KMS-11 (cell line): ENCODE results near the gene RTP5.

ENCODE experiments used
- H2AFZ ChIP-seq: fragments of 200-600 bp; sonication (generic); 2 replicates; pipeline ENCODE4 v1.6.1; 2016; ENCODE audit warnings: antibody characterized with exemption, mixed run types, low read depth
- H3K27ac ChIP-seq: fragments of 200-600 bp; sonication (generic); 2 replicates; pipeline ENCODE4 v1.6.1; 2016; ENCODE audit warnings: mild to moderate bottlenecking, mixed run types
- H3K27me3 ChIP-seq: fragments of 200-600 bp; sonication (generic); 2 replicates; pipeline ENCODE4 v1.6.1; 2017; ENCODE audit warnings: mild to moderate bottlenecking, low read depth, mixed run types, moderate library complexity; ENCODE audit not compliant: insufficient read depth
- H3K36me3 ChIP-seq: fragments of 200-600 bp; sonication (generic); 2 replicates; pipeline ENCODE4 v1.6.1; 2017; ENCODE audit warnings: mild to moderate bottlenecking, mixed run types; ENCODE audit not compliant: insufficient read depth
- H3K4me1 ChIP-seq: fragments of 200-600 bp; sonication (generic); 2 replicates; pipeline ENCODE4 v1.6.1; 2016; ENCODE audit warnings: mild to moderate bottlenecking, low read depth, mixed run types; ENCODE audit not compliant: poor library complexity, severe bottlenecking
- H3K4me2 ChIP-seq: fragments of 200-600 bp; sonication (generic); 2 replicates; pipeline ENCODE4 v1.7.0; 2016; ENCODE audit warnings: mild to moderate bottlenecking, mixed run types
- H3K4me3 ChIP-seq: fragments of 200-600 bp; sonication (generic); IDR thresholded peaks from 2 replicates; pipeline ENCODE4 v1.6.1; 2017; ENCODE audit warnings: low read depth, low read length, mixed read lengths; ENCODE audit not compliant: insufficient read depth
- H3K79me2 ChIP-seq: fragments of 200-600 bp; sonication (generic); 2 replicates; pipeline ENCODE4 v1.6.1; 2016; ENCODE audit warnings: low read depth, mixed run types; ENCODE audit not compliant: insufficient read depth
- H3K9ac ChIP-seq: fragments of 200-600 bp; sonication (generic); 2 replicates; pipeline ENCODE4 v1.6.1; 2016; ENCODE audit warnings: mild to moderate bottlenecking, mixed run types
- H4K20me1 ChIP-seq: fragments of 200-600 bp; sonication (generic); 2 replicates; pipeline ENCODE4 v1.6.1; 2016; ENCODE audit warnings: mild to moderate bottlenecking, mixed run types; ENCODE audit not compliant: insufficient read depth
- TF ChIP-seq, protein P1 (sequence below): fragments of 200-600 bp; sonication (generic); conservative IDR thresholded peaks from 2 replicates; pipeline ENCODE4 v1.6.1; 2017; ENCODE audit warnings: low read depth, mild to moderate bottlenecking, antibody characterized with exemption, low read length, moderate library complexity, mixed read lengths

RTP5 gene

DNA sequence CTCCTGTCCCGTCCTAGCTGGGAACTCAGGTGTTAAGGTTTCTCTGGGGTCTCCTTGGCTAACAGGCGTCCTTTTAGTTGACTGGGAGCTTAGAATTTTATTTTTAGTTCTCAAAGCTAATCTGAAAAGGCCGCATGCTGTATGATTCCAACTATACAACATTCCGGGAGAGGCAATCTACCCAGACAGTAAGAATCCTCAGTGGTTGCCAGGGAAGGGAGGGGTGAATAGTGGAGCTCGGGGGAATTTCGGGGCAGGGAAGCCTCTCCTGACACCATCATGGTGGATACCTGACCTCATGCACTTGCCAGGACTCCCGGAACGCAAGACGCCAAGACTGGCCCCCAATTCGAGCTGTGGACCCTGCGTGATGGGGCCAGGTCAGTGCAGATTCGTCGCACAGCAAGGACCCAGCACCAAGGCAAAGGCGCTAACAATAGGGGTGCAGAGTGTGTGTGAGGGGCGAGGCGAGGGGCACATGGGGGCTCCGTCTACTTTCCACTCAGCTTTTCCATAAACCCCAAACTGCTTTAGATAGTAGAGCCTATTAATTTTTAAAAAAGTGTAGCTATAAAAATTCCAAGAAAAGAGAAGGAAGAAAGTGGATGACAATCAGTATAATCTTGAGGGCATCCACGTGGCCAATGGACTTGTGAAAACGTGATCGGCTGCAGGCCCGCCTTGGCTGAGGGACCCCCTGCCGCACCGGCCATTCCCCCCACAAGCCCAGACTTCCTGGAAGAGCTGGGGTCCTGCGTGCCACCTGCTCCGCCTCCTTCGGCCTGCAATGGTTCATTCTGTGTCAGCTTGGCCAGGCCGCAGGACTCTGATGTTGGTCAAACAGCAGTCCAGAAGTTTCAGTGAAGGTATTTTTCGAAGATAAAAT lies 28.1 kb upstream of the RTP5 start:
- Histone ChIP-seq H4K20me1 (no peaks in the 10 kb centered on the region), H3K79me2 (no peaks in the 10 kb centered on the region), H3K9ac (no peak overlapping the region), H3K4me3 (no peak overlapping the region), H3K27me3 (peaks cover 12% of the 10 kb centered on the region), H3K4me1 (no peaks in the 10 kb centered on the region), H3K4me2 (no peak overlapping the region), H3K27ac (no peak overlapping the region), H2AFZ (no peak overlapping the region), H3K36me3 (no peaks in the 10 kb centered on the region)
- TF ChIP-seq, protein P1, sequence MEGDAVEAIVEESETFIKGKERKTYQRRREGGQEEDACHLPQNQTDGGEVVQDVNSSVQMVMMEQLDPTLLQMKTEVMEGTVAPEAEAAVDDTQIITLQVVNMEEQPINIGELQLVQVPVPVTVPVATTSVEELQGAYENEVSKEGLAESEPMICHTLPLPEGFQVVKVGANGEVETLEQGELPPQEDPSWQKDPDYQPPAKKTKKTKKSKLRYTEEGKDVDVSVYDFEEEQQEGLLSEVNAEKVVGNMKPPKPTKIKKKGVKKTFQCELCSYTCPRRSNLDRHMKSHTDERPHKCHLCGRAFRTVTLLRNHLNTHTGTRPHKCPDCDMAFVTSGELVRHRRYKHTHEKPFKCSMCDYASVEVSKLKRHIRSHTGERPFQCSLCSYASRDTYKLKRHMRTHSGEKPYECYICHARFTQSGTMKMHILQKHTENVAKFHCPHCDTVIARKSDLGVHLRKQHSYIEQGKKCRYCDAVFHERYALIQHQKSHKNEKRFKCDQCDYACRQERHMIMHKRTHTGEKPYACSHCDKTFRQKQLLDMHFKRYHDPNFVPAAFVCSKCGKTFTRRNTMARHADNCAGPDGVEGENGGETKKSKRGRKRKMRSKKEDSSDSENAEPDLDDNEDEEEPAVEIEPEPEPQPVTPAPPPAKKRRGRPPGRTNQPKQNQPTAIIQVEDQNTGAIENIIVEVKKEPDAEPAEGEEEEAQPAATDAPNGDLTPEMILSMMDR, result no peak

DNA sequence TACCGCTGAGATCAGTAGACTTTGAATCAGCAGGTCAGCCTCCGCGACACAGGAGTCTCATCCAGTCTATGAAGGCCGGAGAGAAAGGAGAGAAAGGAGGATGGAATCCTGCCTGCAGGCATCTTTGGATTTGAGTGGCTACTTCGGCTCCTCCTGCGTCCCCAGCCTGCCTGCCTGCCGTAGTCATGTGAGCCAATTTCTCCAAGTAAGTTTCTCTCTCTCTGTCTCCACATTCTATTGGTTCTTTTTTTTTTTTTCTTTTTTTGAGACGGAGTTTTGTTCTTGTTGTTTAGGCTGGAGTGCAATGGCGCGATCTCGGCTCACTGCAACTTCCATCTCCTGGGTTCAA lies 27.5 kb upstream of the RTP5 start:
- H3K79me2 ChIP-seq, result no peaks in the 10 kb centered on the region
- no peak overlapping the region for H3K4me3 ChIP-seq
- H3K9ac ChIP-seq, result no peak overlapping the region
- H3K4me2 ChIP-seq, result no peak overlapping the region
- H3K36me3 ChIP-seq, result no peaks in the 10 kb centered on the region
- H3K27me3 ChIP-seq, result peaks cover 12% of the 10 kb centered on the region
- H3K4me1 ChIP-seq, result no peaks in the 10 kb centered on the region
- H4K20me1 ChIP-seq, result no peaks in the 10 kb centered on the region
- H3K27ac ChIP-seq, result no peak overlapping the region
- TF ChIP-seq, protein P1, result no peak
- no peak overlapping the region for H2AFZ ChIP-seq

DNA sequence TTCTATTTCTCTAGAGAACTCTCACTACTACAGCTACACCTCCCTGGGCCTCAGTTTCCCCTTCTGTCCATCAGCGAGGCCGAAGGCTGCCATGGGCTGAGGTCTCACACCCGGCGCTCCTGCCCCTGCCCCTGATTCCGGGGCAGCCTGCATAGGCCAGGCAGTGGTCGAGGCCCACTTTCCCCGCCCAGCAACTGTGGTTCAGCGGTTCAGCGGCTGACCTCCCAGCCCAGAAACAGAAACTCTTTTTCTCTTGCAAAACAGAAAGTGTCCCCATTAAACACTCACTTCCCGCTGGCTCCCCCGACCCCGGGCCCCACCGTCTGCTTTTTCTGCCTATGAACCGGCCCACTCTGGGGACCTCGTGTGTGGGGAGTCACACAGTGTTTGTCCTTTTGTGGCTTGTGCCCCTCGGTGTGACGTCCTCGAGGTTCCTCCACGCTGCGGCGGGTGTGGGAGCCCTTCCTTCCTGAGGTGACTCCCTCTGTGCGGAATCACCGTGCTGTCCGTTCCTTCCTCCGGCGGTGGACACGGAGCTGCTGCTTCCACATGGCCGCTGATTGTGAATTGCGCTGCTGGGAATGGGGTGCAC lies 26.8 kb upstream of the RTP5 start:
- no peaks in the 10 kb centered on the region for H4K20me1 ChIP-seq
- H3K27me3 ChIP-seq, result peaks cover 12% of the 10 kb centered on the region
- H3K4me2 ChIP-seq, result 0 out of 2 replicates have a peak overlapping the region, but pooled peaks have one; percentile 17
- no peaks in the 10 kb centered on the region for H3K36me3 ChIP-seq
- no peak overlapping the region for H3K9ac ChIP-seq
- H2AFZ ChIP-seq, result peak overlapping the region; percentile 18; the same call in 1 of the 2 replicates
- no peak overlapping the region for H3K4me3 ChIP-seq
- H3K4me1 ChIP-seq, result no peaks in the 10 kb centered on the region
- no peaks in the 10 kb centered on the region for H3K79me2 ChIP-seq
- TF ChIP-seq, protein P1, result no peak
- H3K27ac ChIP-seq, result no peak overlapping the region

DNA sequence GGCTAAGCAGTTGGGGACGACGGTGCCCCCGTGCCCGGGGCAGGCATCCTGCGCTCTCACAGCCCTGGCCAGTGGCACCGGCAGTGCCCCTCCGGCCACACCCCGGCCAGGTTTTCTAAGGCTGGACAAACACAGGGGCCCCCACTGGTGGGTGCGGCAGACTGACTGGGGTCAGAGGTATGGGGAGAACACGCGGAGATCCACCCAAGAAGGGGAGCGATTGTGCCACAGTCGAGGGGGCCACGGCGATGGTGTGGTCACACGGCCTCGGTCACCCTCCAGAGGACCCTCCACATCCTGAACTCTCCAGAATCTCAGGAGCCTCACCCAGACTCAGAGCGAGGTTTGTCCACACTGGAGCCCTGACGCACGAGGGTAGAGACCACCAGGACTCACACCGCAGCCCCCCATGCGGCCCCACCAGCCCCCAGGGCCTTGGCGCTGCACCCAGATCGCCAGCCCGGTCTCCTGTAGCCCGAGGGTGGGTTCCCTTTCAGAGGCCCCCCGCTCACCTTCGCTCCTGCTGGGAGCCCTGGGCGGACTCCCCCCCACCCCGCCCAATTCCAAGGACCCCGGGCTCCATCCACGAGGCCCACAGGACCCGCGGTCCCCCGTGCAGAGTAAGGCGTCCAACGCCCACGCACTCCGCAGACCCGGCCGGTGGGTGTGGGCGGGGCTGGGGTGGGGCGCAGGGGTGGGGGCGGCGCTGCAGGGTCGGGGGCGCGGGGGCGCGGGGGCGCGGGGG lies 26.0 kb upstream of the RTP5 start:
- no peak overlapping the region for H2AFZ ChIP-seq
- H3K27me3 ChIP-seq, result peaks cover 12% of the 10 kb centered on the region
- no peak overlapping the region for H3K4me3 ChIP-seq
- H3K4me1 ChIP-seq, result no peaks in the 10 kb centered on the region
- H3K27ac ChIP-seq, result no peak overlapping the region
- H3K79me2 ChIP-seq, result no peaks in the 10 kb centered on the region
- H3K4me2 ChIP-seq, result 0 out of 2 replicates have a peak overlapping the region, but pooled peaks have one; percentile 17
- no peak overlapping the region for H3K9ac ChIP-seq
- TF ChIP-seq, protein P1, result no peak
- H3K36me3 ChIP-seq, result no peaks in the 10 kb centered on the region
- no peaks in the 10 kb centered on the region for H4K20me1 ChIP-seq
